OCI-LY1 (cell line): ENCODE data around the gene GAPDH.

Experiments used
- CTCF ChIP-seq: fragments of 200-600 bp; sonication (generic), shearing (Covaris generic); IDR thresholded peaks from 2 replicates; pipeline ENCODE4 v1.5.1; 2017; ENCODE audit warnings: mild to moderate bottlenecking, antibody characterized with exemption, low read length, moderate library complexity, mixed read lengths
- EZH2 ChIP-seq: fragments of 200-600 bp; sonication (generic), shearing (Covaris generic); IDR thresholded peaks from 2 replicates; pipeline ENCODE4 v1.8.0; 2017; ENCODE audit warnings: borderline replicate concordance, mixed run types, mild to moderate bottlenecking, antibody characterized with exemption, low read length, moderate library complexity, mixed read lengths

- TF ChIP-seq CTCF (no peak), EZH2 (no peak)
These were observed 9.7 kb upstream of the GAPDH start for GRCh38 chr12:6524648-6525047.
